ENCODE results near the gene RAB3IP.
"Not testable (repeated sequence)": the region's sequence is repeated elsewhere in the genome, so short reads cannot be mapped to it uniquely, and the experiment has no call there.

The RAB3IP gene

GRCh38 chr12:69756088-69756755 is 17.6 kb downstream of the RAB3IP start:
- DNase-seq, result no peak

- no peak for DNase-seq
Observed at GRCh38 chr12:69758105-69758504, 19.4 kb downstream of the RAB3IP start.

- DNase-seq, result not testable (repeated sequence)
Observed at GRCh38 chr12:69759581-69759980, 20.9 kb downstream of the RAB3IP start.

GRCh38 chr12:69765515-69765914 is 26.9 kb downstream of the RAB3IP start:
- DNase-seq, result no peak

- DNase-seq, result no peak
Observed at GRCh38 chr12:69766260-69766659, 27.6 kb downstream of the RAB3IP start.

- no peak for DNase-seq
Observed at GRCh38 chr12:69779928-69780327, 41.3 kb downstream of the RAB3IP start.

- DNase-seq, result no peak
Observed at GRCh38 chr12:69783365-69783764, 44.7 kb downstream of the RAB3IP start.

GRCh38 chr12:69789351-69789750 is 50.7 kb downstream of the RAB3IP start:
- DNase-seq, result no peak

- no peak for DNase-seq
Observed at GRCh38 chr12:69792533-69792932, 53.9 kb downstream of the RAB3IP start.

- not testable (repeated sequence) for DNase-seq
Observed at GRCh38 chr12:69807101-69807897, 68.6 kb downstream of the RAB3IP start.

- DNase-seq, result no peak
Observed at GRCh38 chr12:69810870-69811498, 72.3 kb downstream of the RAB3IP start.

GRCh38 chr12:69816082-69816481 is 77.4 kb downstream of the RAB3IP start:
- DNase-seq, result no peak

- no peak for DNase-seq
Observed at GRCh38 chr12:69821032-69821455, 82.4 kb downstream of the RAB3IP start.

GRCh38 chr12:69821456-69822159 is 82.9 kb downstream of the RAB3IP start:
- peak; percentile 34 for DNase-seq

GRCh38 chr12:69822201-69822860 is 83.7 kb downstream of the RAB3IP start:
- DNase-seq, result no peak

GRCh38 chr12:69824028-69824427 is 85.4 kb downstream of the RAB3IP start:
- DNase-seq, result no peak

GRCh38 chr12:69824966-69825560 is 86.4 kb downstream of the RAB3IP start, which contains the start of gene MYRFL:
Gene MYRFL (plus strand): TSS chr12:69825227. CDS start chr12:69825518, 291 bp downstream.
- no peak for DNase-seq

- DNase-seq, result no peak
Observed at GRCh38 chr12:69828897-69829296, 90.2 kb downstream of the RAB3IP start.

- DNase-seq, result no peak
Observed at GRCh38 chr12:69833696-69834095, 95.0 kb downstream of the RAB3IP start.

- no peak for DNase-seq
Observed at GRCh38 chr12:69834147-69834546, 95.5 kb downstream of the RAB3IP start.

- DNase-seq, result no peak
Observed at GRCh38 chr12:69834576-69834975, 95.9 kb downstream of the RAB3IP start.

- DNase-seq, result no peak
Observed at GRCh38 chr12:69835081-69835480, 96.4 kb downstream of the RAB3IP start.

Measured in NCI-H345 (cell line).